ENCODE results near the gene FLNC. TPM values are rescaled to one million over a fixed set of nuclear protein-coding genes. Genes with fewer than 3 reads are reported as not detected.

FLNC gene
- total and polyA plus RNA-seq, 2 experiments from 2014 or later = 46.6 to 60.7 TPM

DNA sequence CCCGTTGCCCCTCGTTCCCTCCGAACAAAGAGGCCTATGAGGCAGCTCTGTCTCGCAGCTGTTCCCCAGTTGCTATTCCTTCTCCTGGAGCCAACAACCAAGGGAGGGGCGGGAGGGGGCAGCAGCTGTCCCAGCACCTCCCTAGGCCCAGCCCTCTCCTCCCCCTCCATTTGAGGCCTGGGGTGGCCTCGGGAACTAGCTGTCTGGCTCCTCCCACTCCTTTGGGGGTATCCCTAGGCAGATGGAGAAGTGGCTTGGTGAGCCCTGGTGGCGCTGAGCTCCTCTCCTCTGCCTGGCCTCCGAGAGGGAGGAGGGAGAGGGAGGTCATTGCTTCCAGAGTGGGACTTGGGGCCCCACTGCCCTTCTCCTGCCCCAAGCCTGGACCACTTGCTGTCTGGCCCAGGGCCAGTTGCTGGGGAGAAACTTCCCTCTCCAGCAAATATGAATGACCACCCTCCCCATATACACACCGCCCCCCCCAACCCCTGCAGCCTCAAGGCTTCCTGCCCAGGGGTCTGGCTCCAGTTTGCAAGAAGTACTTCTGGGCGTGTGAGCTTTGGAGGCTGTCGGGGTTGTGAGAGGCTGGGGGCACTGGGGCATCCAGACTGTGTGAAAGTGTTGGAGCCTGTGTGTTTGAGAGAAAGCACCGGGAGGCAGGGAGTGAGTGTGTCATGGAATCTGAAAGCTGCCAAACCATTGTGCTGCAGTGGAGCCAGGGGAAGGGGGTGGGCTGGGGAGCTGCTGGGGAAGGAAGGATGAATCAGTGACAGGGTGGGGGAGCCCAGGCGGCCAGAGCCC, 3.1 kb downstream of the FLNC start:
- Histone ChIP-seq H3K4me1 (ENCODE audit: insufficient read depth) (peaks cover 51% of the 10 kb centered on the region), H3K79me2 (peaks cover 2% of the 10 kb centered on the region), H3K9me2 (replicated peaks; ENCODE audit: insufficient read depth) (no peaks in the 10 kb centered on the region), H4K20me1 (ENCODE audit: insufficient read depth, poor library complexity, severe bottlenecking) (no peaks in the 10 kb centered on the region), H3K36me3 (replicated peaks; ENCODE audit: insufficient read depth, low read depth) (no peaks in the 10 kb centered on the region), H3K9me3 (ENCODE audit: low read depth) (no peaks in the 10 kb centered on the region), H3K4me3 (no peak overlapping the region), H3K4me2 (peak overlapping the region; percentile 95), H3K27me3 (peaks cover 6% of the 10 kb centered on the region), H3K27ac (peak overlapping the region; percentile 93), H2AFZ (no peak overlapping the region)
- no peak for TF ChIP-seq EZH2phosphoT487 (IDR thresholded peaks at IDR 0.05; ENCODE audit: low read depth, severe bottlenecking, unreplicated experiment)
- TF ChIP-seq, protein P1, sequence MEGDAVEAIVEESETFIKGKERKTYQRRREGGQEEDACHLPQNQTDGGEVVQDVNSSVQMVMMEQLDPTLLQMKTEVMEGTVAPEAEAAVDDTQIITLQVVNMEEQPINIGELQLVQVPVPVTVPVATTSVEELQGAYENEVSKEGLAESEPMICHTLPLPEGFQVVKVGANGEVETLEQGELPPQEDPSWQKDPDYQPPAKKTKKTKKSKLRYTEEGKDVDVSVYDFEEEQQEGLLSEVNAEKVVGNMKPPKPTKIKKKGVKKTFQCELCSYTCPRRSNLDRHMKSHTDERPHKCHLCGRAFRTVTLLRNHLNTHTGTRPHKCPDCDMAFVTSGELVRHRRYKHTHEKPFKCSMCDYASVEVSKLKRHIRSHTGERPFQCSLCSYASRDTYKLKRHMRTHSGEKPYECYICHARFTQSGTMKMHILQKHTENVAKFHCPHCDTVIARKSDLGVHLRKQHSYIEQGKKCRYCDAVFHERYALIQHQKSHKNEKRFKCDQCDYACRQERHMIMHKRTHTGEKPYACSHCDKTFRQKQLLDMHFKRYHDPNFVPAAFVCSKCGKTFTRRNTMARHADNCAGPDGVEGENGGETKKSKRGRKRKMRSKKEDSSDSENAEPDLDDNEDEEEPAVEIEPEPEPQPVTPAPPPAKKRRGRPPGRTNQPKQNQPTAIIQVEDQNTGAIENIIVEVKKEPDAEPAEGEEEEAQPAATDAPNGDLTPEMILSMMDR (IDR thresholded peaks at IDR 0.05; ENCODE audit: poor library complexity) = no peak
- no peak for TF ChIP-seq EZH2 (IDR thresholded peaks at IDR 0.05; ENCODE audit: borderline replicate concordance)
- 30% methylated on average over 11 of the region's 13 CpGs for WGBS (ENCODE audit: low lambda C conversion rate, missing lambda C conversion rate)
- peak; percentile 71 for DNase-seq (ENCODE audit: low spot score)

DNA sequence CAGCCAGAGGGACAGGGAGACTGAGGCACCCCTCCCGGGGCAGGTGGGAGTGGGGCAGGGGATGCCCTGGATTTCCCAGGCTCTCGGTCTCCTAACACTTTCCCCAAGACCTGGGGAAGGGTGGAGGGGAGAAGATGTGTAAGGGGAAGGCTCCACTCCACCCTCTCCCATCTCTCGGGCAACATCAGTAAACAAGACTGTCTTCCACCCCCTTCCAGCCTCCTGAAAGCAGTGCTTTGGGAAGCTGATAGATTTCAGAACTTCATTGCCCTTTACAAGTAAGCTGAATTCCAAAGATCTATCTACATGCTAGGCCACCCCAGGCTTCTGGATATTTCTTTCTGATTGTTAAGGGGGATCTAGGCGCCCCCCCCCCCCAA, 3.7 kb downstream of the FLNC start:
- Histone ChIP-seq H3K27ac (peak overlapping the region; percentile 93), H2AFZ (no peak overlapping the region), H3K9me3 (ENCODE audit: low read depth) (no peaks in the 10 kb centered on the region), H4K20me1 (ENCODE audit: insufficient read depth, poor library complexity, severe bottlenecking) (no peaks in the 10 kb centered on the region), H3K27me3 (peaks cover 6% of the 10 kb centered on the region), H3K36me3 (replicated peaks; ENCODE audit: insufficient read depth, low read depth) (no peaks in the 10 kb centered on the region), H3K4me3 (no peak overlapping the region), H3K79me2 (peaks cover 2% of the 10 kb centered on the region), H3K4me1 (ENCODE audit: insufficient read depth) (peaks cover 48% of the 10 kb centered on the region), H3K4me2 (peak overlapping the region; percentile 95), H3K9me2 (replicated peaks; ENCODE audit: insufficient read depth) (no peaks in the 10 kb centered on the region)
- peak; percentile 34 for DNase-seq (ENCODE audit: low spot score)
- WGBS (ENCODE audit: low lambda C conversion rate, missing lambda C conversion rate) = 24% methylated on average over 4 of the region's 4 CpGs
- no peak for TF ChIP-seq EZH2phosphoT487 (IDR thresholded peaks at IDR 0.05; ENCODE audit: low read depth, severe bottlenecking, unreplicated experiment)
- TF ChIP-seq, protein P1 (IDR thresholded peaks at IDR 0.05; ENCODE audit: poor library complexity) = no peak
- TF ChIP-seq EZH2 (IDR thresholded peaks at IDR 0.05; ENCODE audit: borderline replicate concordance) = no peak

DNA sequence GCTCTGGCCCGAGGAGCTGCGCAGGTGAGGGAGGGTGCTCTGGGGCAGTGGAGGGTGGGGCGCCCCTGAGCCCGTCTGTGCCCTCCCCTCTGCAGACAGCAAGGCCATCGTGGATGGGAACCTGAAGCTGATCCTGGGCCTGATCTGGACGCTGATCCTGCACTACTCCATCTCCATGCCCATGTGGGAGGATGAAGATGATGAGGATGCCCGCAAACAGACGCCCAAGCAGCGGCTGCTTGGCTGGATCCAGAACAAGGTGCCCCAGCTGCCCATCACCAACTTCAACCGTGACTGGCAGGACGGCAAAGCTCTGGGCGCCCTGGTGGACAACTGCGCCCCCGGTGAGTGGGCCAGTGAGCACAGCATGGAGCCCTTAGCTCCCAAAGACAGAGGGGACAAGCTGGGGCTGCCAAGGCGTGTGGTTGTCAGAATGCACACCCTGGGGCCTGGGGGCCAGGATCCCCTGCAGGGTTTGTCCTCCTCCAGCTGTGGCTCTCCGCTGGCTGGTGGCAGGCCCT, 5.1 kb downstream of the FLNC start:
- H3K79me2 ChIP-seq = peaks cover 2% of the 10 kb centered on the region
- H3K4me2 ChIP-seq = no peak overlapping the region
- H3K9me2 ChIP-seq (replicated peaks; ENCODE audit: insufficient read depth) = no peaks in the 10 kb centered on the region
- H3K27me3 ChIP-seq = peaks cover 6% of the 10 kb centered on the region
- 97% methylated on average over 16 of the region's 16 CpGs for WGBS (ENCODE audit: low lambda C conversion rate, missing lambda C conversion rate)
- no peaks in the 10 kb centered on the region for H3K36me3 ChIP-seq (replicated peaks; ENCODE audit: insufficient read depth, low read depth)
- peaks cover 40% of the 10 kb centered on the region for H3K4me1 ChIP-seq (ENCODE audit: insufficient read depth)
- H3K9me3 ChIP-seq (ENCODE audit: low read depth) = no peaks in the 10 kb centered on the region
- no peak overlapping the region for H3K27ac ChIP-seq
- no peak overlapping the region for H2AFZ ChIP-seq
- no peak for DNase-seq (ENCODE audit: low spot score)
- H4K20me1 ChIP-seq (ENCODE audit: insufficient read depth, poor library complexity, severe bottlenecking) = no peaks in the 10 kb centered on the region
- H3K4me3 ChIP-seq = no peak overlapping the region
- TF ChIP-seq, protein P1 (IDR thresholded peaks at IDR 0.05; ENCODE audit: poor library complexity) = no peak
- TF ChIP-seq EZH2 (IDR thresholded peaks at IDR 0.05; ENCODE audit: borderline replicate concordance) (no peak), EZH2phosphoT487 (IDR thresholded peaks at IDR 0.05; ENCODE audit: low read depth, severe bottlenecking, unreplicated experiment) (no peak)

Data from hepatocyte (in vitro differentiated cells).